Measurements from ENCODE around the gene GLI3. TPM values are rescaled to one million over a fixed set of nuclear protein-coding genes. Genes with fewer than 3 reads are reported as not detected.

GLI3 gene
- total and polyA plus RNA-seq, 2 experiments from 2014 or later, result 4.0 to 5.2 TPM

- H3K9me3 ChIP-seq (ENCODE audit: low read depth), result no peaks in the 10 kb centered on the region
- no peaks in the 10 kb centered on the region for H4K20me1 ChIP-seq (ENCODE audit: insufficient read depth)
- no peak overlapping the region for H3K4me2 ChIP-seq (ENCODE audit: unreplicated experiment)
- H3K9ac ChIP-seq, result no peak overlapping the region
- H3K27me3 ChIP-seq (replicated peaks; ENCODE audit: insufficient read depth), result no peaks in the 10 kb centered on the region
- H3K4me3 ChIP-seq, result no peak overlapping the region
- H3F3A ChIP-seq (ENCODE audit: insufficient read depth), result no peaks in the 10 kb centered on the region
- no peaks in the 10 kb centered on the region for H3K9me2 ChIP-seq (ENCODE audit: insufficient read depth)
- DNase-seq, result no peak
- in situ Hi-C loops (cut with MboI), result no loop called here
- H3K27ac ChIP-seq, result no peak overlapping the region
- WGBS, 2 experiments (ENCODE audit: low coverage in 1 of 2, low lambda C conversion rate in 2 of 2, missing lambda C conversion rate in 2 of 2), result 94 to 97% methylated on average over 4 of the region's 4 CpGs
- no peak overlapping the region for H2AFZ ChIP-seq
- H3K4me1 ChIP-seq (ENCODE audit: insufficient read depth), result peaks cover 15% of the 10 kb centered on the region
- H3K79me2 ChIP-seq (ENCODE audit: insufficient read depth), result peaks cover 32% of the 10 kb centered on the region; the same call in 1 of the 2 replicates
- H3K36me3 ChIP-seq (ENCODE audit: low read depth), result no peaks in the 10 kb centered on the region
- no peak for TF ChIP-seq EZH2phosphoT487 (IDR thresholded peaks at IDR 0.05; ENCODE audit: insufficient read depth, low read depth)
- TF ChIP-seq EZH2 (IDR thresholded peaks at IDR 0.05; ENCODE audit: insufficient read depth, poor library complexity, severe bottlenecking), result no peak
Measured at GRCh38 chr7:42202601-42203000, 34.4 kb downstream of the GLI3 start.

- WGBS, 2 experiments (ENCODE audit: low coverage in 1 of 2, low lambda C conversion rate in 2 of 2, missing lambda C conversion rate in 2 of 2), result 42 to 44% methylated on average over 8 of the region's 8 CpGs
- peak; percentile 78 for DNase-seq
- no peaks in the 10 kb centered on the region for H3K27me3 ChIP-seq (replicated peaks; ENCODE audit: insufficient read depth)
- TF ChIP-seq EZH2phosphoT487 (IDR thresholded peaks at IDR 0.05; ENCODE audit: insufficient read depth, low read depth) (0 out of 2 replicates have a peak, but pooled peaks have one; percentile 58), EZH2 (IDR thresholded peaks at IDR 0.05; ENCODE audit: insufficient read depth, poor library complexity, severe bottlenecking) (no peak)
- no peaks in the 10 kb centered on the region for H3F3A ChIP-seq (ENCODE audit: insufficient read depth)
- H3K36me3 ChIP-seq (ENCODE audit: low read depth), result no peaks in the 10 kb centered on the region
- H3K4me1 ChIP-seq (ENCODE audit: insufficient read depth), result peaks cover 15% of the 10 kb centered on the region
- peak overlapping the region; percentile 31 for H3K27ac ChIP-seq
- H3K9ac ChIP-seq, result peak overlapping the region; percentile 24; the same call in 1 of the 2 replicates
- no peak overlapping the region for H3K4me3 ChIP-seq
- H3K9me3 ChIP-seq (ENCODE audit: low read depth), result no peaks in the 10 kb centered on the region
- peaks cover 29% of the 10 kb centered on the region; the same call in 1 of the 2 replicates for H3K79me2 ChIP-seq (ENCODE audit: insufficient read depth)
- H4K20me1 ChIP-seq (ENCODE audit: insufficient read depth), result no peaks in the 10 kb centered on the region; the same call in 1 of the 2 replicates
- peak overlapping the region; percentile 26 for H3K4me2 ChIP-seq (ENCODE audit: unreplicated experiment)
- no peaks in the 10 kb centered on the region for H3K9me2 ChIP-seq (ENCODE audit: insufficient read depth)
- no peak overlapping the region for H2AFZ ChIP-seq
- in situ Hi-C loops (cut with MboI), result no loop called here
Measured at GRCh38 chr7:42198974-42199668, 37.9 kb downstream of the GLI3 start.

- Histone ChIP-seq H3K9ac (no peak overlapping the region), H3K9me3 (ENCODE audit: low read depth) (no peaks in the 10 kb centered on the region), H3K27me3 (replicated peaks; ENCODE audit: insufficient read depth) (no peaks in the 10 kb centered on the region), H3K4me3 (no peak overlapping the region), H3K4me1 (ENCODE audit: insufficient read depth) (peaks cover 15% of the 10 kb centered on the region), H3K4me2 (ENCODE audit: unreplicated experiment) (peak overlapping the region; percentile 26), H3K36me3 (ENCODE audit: low read depth) (no peaks in the 10 kb centered on the region), H4K20me1 (ENCODE audit: insufficient read depth) (no peaks in the 10 kb centered on the region; the same call in 1 of the 2 replicates), H3K27ac (no peak overlapping the region), H2AFZ (no peak overlapping the region), H3K9me2 (ENCODE audit: insufficient read depth) (no peaks in the 10 kb centered on the region), H3K79me2 (ENCODE audit: insufficient read depth) (peaks cover 31% of the 10 kb centered on the region; the same call in 1 of the 2 replicates), H3F3A (ENCODE audit: insufficient read depth) (no peaks in the 10 kb centered on the region)
- no peak for TF ChIP-seq EZH2phosphoT487 (IDR thresholded peaks at IDR 0.05; ENCODE audit: insufficient read depth, low read depth)
- no peak for TF ChIP-seq EZH2 (IDR thresholded peaks at IDR 0.05; ENCODE audit: insufficient read depth, poor library complexity, severe bottlenecking)
- WGBS, 2 experiments (ENCODE audit: low coverage in 1 of 2, low lambda C conversion rate in 2 of 2, missing lambda C conversion rate in 2 of 2), result 71 to 75% methylated on average over 6 of the region's 6 CpGs
- in situ Hi-C loops (cut with MboI), result no loop called here
- DNase-seq, result peak; percentile 44
Measured at GRCh38 chr7:42198296-42198695, 38.7 kb downstream of the GLI3 start.

- Histone ChIP-seq H3K27ac (no peak overlapping the region), H3K27me3 (replicated peaks; ENCODE audit: insufficient read depth) (no peaks in the 10 kb centered on the region), H3K9ac (no peak overlapping the region), H3K9me2 (ENCODE audit: insufficient read depth) (no peaks in the 10 kb centered on the region), H3K36me3 (ENCODE audit: low read depth) (no peaks in the 10 kb centered on the region), H3K4me2 (ENCODE audit: unreplicated experiment) (no peak overlapping the region), H3K79me2 (ENCODE audit: insufficient read depth) (0 out of 2 replicates have a peak, but pooled peaks cover 37% of the 10 kb centered on the region), H3K4me3 (no peak overlapping the region), H4K20me1 (ENCODE audit: insufficient read depth) (no peaks in the 10 kb centered on the region; the same call in 1 of the 2 replicates), H3F3A (ENCODE audit: insufficient read depth) (peaks cover 3% of the 10 kb centered on the region; the same call in 1 of the 2 replicates), H3K4me1 (ENCODE audit: insufficient read depth) (peaks cover 19% of the 10 kb centered on the region), H3K9me3 (ENCODE audit: low read depth) (no peaks in the 10 kb centered on the region), H2AFZ (no peak overlapping the region)
- DNase-seq, result no peak
- 93 to 98% methylated on average over 12 of the region's 12 CpGs for WGBS, 2 experiments (ENCODE audit: low coverage in 1 of 2, low lambda C conversion rate in 2 of 2, missing lambda C conversion rate in 2 of 2)
- TF ChIP-seq EZH2phosphoT487 (IDR thresholded peaks at IDR 0.05; ENCODE audit: insufficient read depth, low read depth), result no peak
- TF ChIP-seq EZH2 (IDR thresholded peaks at IDR 0.05; ENCODE audit: insufficient read depth, poor library complexity, severe bottlenecking), result no peak
- in situ Hi-C loops (cut with MboI), result no loop called here
Measured at GRCh38 chr7:42197451-42197850, 39.6 kb downstream of the GLI3 start.

Measured in GM23248 (cell line).